ENCODE measurements around the gene DUSP16.
"Not testable (repeated sequence)": the region's sequence is repeated elsewhere in the genome, so short reads cannot be mapped to it uniquely, and the experiment has no call there.

The DUSP16 gene

DNA sequence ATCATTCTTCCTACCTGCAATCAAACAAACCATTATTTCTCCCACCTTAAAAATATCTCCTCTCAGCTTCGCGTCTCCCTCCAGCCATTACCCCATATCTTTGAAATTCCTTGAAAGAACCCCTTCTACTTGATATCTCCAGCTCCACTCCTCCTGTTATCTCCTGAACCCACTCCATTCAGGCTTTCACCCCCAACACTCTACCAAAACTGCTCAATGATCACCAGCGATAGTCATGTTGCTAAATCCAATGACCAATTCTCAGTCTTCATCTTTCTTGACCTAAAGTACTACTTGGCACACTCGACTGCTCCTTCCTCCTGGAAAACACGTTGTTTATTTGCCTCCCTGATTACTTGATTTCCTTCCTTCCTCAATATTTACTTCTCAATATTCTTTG, 70.1 kb downstream of the DUSP16 start:
- DNase-seq (ENCODE audit: low spot score) = no peak

DNA sequence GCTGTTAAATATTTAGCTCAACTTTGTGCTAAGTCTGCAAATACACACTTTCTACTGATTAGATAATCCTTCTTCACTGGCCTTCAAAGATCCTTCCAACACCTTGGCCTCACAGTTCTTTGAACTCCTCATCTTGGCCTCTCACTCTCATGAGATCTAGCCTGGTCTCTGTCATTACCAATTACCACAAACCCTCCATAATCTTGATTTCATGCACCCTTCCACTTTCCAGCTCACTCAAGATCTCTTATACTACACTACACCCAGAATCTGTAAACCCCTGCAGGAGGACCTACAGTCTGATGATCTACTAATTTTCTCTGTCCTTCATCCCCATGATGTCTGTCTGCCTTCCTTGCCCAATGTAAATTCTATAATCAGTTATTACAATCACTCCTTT, 71.1 kb downstream of the DUSP16 start:
- no peak for DNase-seq (ENCODE audit: low spot score)

DNA sequence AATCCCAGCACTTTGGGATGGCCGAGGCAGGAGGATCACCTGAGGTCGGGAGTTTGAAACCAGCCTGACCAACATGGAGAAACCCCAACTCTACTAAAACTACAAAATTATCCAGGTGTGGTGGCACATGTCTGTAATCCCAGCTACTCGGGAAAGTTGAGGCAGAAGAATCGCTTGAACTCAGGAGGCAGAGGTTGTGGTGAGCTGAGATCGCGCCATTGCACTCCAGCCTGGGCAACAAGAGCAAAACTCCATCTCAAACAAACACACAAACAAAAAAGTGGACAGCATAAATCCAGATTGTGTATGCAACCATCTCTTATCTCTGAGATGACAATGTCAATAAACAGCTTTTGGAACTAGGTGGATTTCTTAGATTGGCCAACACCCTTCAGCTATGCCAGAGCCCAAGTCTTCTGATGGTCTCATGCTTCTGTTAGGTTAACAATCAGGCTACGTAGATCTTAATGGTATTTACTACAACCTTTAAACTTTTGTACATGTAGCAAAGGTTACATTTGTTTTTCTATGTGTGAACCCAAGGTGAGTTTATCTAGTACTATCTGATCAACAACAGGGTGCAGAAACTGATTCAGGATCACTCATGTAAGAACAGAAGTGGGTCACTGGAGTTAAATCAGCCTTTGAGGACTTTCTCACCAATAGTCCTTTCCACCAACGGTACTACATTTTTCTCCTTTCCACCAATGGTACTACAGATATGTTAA, 73.7 kb downstream of the DUSP16 start:
- no peak for DNase-seq (ENCODE audit: low spot score)

DNA sequence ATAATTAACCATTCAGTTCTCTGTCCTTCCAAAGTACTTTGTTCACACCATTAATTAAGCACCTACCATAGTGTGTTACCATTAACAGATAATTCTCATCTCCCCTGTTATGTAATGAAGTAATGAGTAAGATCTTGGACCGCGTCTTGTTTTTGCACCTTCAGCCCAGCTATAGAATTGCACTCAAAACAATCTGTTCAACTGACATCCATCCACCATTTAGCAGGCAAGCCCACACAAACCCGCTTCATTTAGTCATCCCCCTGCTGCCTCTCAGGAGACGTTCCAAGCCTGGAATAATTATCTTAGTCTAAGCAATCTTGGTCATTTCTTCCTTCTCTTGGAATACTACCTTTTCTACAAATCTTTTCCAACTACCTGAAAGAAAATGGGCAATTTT, 74.4 kb downstream of the DUSP16 start:
- DNase-seq (ENCODE audit: low spot score) = no peak

DNA sequence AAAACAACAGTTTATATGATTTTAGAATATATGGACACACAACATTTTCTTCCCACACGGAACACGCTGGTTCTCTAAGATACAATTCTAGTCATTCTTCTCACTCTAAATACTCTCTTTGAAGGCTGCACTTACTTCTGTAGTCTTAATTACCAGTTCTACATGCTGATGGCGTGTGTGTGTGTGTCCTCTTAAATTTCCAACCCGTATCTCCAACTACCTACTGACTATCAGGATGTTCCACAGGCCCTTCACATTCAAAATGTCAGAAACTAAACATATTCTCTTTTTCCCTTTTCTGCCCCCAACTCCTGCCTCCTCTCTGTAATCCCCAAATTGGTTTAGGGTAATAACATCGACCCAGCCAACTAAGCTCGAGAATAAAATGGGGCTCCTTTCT, 75.2 kb downstream of the DUSP16 start:
- DNase-seq (ENCODE audit: low spot score) = no peak

DNA sequence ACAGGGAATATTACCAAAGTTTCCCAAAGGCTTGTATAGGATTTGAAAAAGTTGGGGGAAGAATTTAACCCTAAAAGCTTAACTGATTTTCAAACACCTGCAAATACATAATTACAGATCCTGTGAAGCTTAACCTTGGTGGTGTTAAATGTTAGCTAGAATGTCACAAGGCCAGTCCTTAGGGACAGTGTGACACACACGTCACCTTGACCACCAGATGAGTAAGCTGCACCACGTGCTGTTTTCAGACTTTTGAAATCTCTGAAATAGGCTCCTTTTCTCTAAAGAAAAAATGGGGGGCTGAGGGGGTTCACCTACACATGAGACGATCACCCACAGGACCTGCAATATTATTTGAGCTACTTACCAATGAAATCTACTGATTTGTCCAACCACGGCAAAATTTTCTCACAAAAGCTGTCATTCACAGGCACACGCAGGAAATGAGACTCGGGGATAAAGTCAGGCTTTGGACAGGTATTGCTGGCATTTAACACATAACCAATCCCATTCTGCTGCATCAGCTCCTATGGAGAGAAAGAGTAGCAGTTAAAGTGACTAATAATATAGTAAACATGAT, 75.9 kb downstream of the DUSP16 start:
- DNase-seq (ENCODE audit: low spot score) = no peak

DNA sequence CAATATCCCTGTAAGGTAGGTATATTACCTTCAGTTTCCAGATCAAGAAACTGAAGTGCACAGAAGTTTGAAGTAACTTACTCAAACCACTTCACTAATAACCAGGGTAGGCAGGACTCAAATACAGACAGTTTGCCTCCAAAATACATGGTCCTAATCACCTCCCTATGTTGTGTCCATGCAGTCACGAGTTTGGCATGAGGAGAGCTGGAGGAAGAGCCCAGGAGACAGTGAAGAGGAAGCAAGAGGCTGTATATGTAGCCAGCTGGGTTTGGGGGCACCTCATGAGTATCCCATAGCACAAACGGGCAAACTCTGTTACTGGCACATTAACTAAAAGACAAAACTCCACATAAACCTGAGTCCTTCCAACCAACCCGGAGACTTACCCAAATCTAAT, 79.2 kb downstream of the DUSP16 start:
- no peak for DNase-seq (ENCODE audit: low spot score)

DNA sequence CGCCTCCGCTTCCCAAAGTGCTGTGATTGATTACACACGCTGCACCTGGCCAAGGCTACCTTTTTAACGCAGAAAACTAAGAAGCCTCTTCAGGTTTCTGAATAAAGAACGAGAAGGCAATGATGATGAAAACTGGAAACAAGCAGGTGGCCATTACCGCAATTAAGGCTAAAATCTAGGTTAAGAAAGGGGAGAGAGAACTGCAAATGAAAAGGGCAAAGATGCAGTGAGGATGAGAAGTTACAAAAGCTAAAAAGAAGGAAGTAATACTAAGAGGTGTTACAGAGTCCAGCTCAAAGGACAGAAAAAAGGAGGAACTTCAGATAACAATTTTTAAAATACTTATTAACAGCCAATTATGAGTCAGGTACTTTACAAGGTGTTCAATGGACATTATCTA, 79.7 kb downstream of the DUSP16 start:
- DNase-seq (ENCODE audit: low spot score) = no peak

DNA sequence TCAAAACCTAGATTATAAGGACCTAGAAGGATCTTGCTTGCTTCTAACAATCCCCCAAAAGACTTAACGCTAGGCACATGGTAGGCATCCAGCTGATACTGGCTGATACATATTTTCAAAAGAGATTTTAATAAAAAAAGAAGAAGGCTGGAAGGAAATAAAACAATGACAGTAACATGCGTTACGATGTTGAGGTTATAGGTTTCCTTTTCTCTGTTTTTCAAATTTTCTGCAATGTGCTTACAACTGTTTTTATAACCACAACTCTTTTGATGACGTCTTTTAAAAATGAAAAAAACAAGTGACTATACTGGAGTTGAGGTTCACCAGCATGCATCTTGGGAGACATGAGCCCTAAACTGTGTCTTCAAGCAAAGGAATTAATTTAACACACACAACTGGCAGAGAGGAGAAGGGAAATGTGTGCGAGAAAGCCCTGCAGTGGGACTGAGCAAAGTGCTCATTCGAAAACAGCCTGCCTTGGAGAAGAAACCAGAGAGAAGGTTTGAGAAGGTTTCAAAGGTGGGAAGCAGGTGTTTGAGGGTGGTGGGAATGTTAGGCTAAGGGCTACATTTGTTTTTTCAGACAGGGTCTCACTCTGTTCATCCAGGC, 80.4 kb downstream of the DUSP16 start:
- DNase-seq (ENCODE audit: low spot score) = no peak

DNA sequence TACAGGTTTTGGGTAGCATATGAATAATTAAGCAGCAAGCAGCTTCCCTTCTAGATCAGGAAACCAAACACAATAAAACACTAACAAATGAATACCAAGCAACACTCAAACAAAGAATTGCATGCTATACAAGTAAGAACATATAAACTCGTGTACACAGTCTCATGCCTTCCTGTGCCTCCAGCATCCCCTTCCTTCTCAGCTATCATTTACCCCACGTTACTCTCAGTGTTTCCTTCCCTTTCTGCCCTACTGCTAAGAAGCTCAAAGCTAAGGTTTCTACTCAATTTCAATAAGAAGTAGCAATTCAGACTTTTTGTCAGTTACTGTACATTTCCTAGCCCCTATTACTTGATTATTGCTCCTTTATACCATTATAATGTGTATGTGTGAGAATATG, 81.0 kb downstream of the DUSP16 start:
- no peak for DNase-seq (ENCODE audit: low spot score)

DNA sequence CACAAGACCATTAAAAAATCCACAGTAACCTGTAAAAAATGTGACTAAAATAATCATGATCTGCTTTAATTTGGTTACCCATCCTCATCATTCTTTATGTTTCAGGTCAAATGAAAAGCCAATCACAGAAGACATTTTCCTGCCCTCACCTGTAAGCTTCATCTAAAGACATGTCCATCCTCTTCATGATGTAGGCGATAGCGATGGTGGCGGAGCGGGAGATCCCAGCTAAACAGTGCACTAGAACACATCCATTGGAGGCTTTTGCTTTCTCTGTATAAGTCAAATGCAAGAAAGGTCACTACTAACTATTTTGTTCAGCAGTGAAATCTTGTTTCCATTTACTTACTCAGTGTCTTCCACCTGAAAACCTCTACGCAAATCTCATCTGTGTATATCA, 82.6 kb downstream of the DUSP16 start:
- DNase-seq (ENCODE audit: low spot score) = no peak

DNA sequence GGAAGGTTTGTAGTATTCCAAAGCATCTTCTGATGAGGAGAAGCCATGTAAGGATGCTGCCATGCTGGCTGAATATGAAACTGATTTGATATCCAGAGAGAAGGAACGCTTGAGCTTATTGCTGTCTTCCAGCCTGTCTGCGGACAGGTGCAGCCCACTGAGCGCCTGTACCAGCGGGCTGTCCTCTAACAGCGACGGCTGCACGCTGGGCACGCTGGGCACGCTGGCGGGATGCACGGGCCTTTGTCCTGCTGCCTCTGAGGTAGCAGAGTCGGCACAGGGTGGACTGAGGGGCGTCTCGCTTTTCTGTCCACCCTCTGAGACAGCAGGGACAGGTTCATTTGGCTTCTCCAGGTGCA, 85.2 kb downstream of the DUSP16 start:
- DNase-seq (ENCODE audit: low spot score) = no peak

DNA sequence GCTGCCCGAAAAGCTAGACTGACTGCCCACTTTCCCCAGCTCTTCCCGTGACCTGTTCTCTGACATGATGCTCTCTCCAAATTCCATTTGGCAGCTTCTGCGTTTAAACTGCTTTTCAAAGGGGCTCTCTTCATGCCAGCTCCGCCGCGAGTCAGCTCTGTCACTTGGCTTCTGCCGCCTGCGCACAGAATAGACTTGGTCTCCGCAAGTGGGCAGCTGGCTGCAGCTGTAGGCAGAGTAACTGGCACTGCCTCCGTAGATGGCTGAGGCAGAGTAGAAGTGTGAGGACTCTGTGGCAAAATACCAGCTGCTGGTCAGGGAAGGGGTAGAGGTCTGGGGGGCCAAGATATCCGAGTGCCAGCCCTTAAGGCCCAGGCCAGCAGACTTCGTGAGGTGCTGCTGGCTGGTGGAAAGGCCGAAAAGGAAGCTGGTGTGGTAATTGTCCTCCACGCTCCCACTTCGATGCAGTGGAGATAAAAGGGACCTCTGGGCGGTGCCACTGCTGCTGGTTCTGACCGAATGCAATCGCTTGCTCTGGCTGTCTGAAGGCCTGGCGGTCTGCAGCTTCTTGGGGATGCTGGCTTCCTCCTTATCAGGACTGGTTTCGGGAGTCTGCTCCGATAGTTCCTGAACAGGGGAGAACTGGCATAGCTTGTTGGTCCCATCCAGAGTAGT, 85.7 kb downstream of the DUSP16 start:
- DNase-seq (ENCODE audit: low spot score) = no peak

DNA sequence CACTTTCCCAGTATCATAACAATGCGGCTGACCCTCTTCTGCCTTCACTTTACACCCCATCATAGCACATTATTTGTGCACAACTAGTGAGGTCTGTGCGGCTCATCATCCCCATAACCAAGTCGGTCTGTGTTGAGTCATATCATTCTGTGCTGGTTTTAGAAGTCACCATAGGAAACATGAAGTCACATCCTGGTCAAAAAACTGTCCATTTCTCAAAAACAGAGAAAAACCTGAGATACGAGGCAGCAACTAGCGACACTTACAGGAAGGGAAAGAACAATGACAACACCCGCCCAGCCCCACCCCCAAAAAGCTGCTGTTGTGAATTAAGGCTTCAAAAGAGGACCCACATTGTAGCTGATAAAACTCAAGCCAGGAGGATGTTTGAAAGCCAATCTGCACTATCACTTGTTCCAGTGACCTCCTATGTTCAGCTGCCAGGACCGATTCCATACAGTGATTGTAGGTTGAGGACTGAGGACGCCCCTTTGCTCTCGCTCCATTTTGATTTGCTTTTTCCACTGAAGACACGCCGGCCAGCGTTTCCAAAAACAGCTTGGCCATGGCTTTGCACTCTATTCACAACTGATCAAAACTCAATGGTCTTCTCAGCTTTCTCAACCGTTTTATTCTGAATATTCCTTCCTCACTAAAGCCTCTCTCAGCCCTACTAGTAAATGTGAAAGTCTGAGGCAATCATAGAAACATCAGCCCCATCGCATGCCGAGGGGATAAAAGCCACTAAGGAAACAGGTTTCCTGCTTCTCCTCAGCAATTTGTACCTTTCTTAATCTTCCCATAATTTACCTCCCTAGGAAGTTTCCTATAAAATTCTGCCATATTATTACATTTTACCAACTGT, 87.5 kb downstream of the DUSP16 start:
- no peak for DNase-seq (ENCODE audit: low spot score)

DNA sequence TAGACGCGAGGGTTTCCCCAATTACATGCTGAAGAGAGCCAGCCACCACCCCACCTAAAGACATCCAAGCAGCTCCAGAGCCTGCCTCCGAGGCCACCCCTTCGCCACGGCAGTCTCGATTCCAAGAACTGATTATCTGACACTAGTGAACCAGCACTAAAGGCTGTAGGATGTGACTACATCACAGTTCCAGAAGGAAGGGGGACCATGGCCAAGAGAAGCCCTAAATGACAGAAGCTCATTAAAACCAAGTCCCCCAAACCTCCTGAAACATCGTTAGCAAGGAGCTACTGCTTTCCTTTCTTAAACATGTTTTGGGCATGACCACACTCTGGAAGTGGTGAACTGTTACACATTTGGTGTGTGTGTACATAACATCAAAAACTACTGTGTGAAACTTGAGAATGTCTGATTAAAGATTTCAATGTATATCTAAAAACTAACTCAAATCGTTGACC, 88.2 kb downstream of the DUSP16 start:
- DNase-seq (ENCODE audit: low spot score) = no peak

DNA sequence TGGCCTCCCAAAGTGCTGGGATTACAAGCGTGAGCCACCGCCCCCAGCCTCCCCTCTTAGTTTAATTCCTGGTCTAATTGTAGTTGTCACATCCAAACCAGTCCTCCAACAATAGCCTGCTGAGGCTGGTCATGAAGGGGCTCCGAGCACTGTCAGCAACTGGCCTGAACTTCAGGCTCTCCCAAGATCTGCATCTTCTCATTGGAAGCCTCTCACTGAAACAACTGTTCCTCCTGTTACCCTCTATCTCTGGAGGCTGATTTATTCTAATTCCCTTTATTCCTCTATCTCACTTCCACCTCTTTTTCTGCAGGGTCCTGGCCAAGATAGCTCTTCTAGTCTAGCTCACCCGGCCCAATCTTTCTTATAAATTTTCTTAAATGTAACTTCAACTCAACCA, 89.4 kb downstream of the DUSP16 start:
- no peak for DNase-seq (ENCODE audit: low spot score)

DNA sequence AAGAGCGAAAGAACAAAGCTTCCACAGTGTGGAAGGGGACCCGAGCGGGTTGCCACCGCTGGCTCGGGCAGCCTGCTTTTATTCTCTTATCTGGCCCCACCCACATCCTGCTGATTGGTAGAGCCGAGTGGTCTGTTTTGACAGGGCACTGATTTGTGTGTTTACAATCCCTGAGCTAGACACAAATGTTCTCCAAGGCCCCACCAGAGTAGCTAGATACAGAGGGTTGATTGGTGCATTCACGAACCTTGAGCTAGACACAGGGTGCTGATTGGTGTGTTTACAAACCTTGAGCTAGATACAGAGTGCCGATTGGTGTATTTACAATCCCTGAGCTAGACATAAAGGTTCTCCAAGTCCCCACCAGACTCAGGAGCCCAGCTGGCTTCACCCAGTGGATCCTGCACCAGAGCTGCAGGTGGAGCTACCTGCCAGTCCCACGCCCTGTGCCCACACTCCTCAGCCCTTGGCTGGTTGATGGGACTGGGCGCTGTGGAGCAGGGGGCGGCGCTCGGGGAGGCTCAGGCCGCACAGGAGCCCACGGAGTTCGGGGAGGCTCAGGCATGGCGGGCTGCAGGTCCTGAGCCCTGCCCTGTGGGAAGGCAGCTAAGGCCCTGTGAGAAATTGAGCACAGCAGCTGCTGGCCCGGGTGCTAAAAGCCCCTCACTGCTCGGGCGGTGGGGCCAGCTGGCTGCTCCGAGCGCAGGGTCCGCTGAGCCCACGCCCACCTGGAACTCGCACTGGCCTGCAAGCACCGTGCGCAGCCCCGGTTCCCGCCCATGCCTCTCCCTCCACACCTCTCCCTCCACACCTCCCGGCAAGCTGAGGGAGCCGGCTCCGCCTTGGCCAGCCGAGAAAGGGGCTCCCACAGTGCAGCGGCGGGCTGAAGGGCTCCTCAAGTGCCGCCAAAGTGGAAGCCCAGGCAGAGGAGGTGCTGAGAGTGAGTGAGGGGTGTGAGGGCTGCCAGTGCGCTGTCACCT, 90.4 kb downstream of the DUSP16 start:
- DNase-seq (ENCODE audit: low spot score) = not testable (repeated sequence)

DNA sequence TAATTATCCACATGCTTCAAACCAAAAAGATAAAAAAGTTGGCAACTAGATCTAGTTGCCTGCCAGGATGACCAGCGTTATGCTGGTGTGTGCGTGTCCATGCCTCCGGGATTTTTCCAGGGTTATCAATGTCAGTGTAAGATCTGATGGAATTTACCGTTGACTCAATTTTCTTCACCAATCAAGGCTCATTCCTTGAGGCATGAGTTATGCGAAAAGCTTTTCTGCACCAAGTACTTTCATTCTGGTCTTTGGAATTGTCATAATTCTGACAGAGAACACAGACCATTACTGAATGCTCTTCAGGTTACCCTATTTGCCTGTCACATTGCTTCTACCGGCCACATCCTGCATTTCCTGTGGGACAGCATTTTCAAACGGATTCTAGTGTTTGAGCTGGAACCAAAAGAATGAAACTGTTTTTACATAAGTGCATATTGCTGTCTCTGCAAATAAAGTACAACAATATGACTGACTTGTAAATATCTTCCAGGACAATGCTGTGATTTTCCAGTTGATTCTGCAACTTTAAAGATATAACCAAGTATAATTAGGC, 91.8 kb downstream of the DUSP16 start:
- no peak for DNase-seq (ENCODE audit: low spot score)

DNA sequence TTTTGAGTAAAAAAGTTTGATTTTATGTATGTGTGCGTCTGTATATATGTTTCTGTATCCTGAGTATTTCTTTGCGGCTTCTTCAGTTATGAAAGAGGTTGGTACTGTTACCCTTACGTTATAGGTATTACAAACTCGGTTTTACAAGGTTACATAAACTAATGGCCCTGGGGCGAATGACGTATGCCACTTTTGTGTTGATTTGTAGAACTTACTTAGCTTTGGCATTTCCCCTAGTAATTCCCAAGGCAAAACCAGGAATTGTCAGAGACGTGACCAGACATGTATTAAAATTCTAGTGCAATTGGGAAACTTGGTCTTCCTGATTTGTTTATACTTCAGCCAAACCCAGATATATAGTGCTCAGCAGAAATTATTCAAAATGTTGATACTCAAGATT, 93.3 kb downstream of the DUSP16 start:
- no peak for DNase-seq (ENCODE audit: low spot score)

DNA sequence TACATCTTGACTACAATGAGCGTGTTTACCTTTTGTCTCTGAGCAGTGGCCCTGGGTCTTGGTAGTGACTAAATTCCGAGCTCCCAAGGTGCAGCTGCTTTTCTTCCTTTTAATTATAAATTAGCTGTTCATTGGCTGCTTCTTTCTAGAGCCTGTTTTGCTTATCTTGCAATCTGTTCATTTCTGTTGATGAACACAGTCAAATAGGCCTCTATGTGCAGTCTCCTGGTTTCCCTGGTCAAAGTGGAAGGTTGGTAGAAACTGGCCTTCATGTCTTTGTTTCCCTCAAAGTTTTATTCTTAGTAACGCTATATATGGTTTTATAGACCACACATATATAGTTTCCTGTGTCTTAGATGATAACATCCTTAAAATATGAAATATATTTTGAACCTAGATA, 94.1 kb downstream of the DUSP16 start:
- no peak for DNase-seq (ENCODE audit: low spot score)
